ENCODE results near the gene MPO.

MPO gene

GRCh38 chr17:58309918-58310259, 29.2 kb upstream of the MPO start:
- no peak for TF ChIP-seq CTCF (IDR thresholded peaks at IDR 0.05; ENCODE audit: low read depth, low read length)
- no peak for DNase-seq (ENCODE audit: low read depth in 2 of 2)

GRCh38 chr17:58308985-58309917, 28.5 kb upstream of the MPO start:
- H3K4me3 ChIP-seq (replicated peaks in 1 of 2; ENCODE audit: low read depth in 2 of 2, low read length in 2 of 2), result no peak overlapping the region
- TF ChIP-seq CTCF (IDR thresholded peaks at IDR 0.05; ENCODE audit: low read depth, low read length), result no peak
- no peak for DNase-seq (ENCODE audit: low read depth in 2 of 2)

More at GRCh38 chr17:58309918-58310259, 29.2 kb upstream of the MPO start:
- no peak overlapping the region for H3K4me3 ChIP-seq (replicated peaks in 1 of 2; ENCODE audit: low read depth in 2 of 2, low read length in 2 of 2)

- no peak for DNase-seq (ENCODE audit: low read depth in 2 of 2)
- no peak overlapping the region for H3K4me3 ChIP-seq (replicated peaks in 1 of 2; ENCODE audit: low read depth in 2 of 2, low read length in 2 of 2)
- peak; percentile 28 for TF ChIP-seq CTCF (IDR thresholded peaks at IDR 0.05; ENCODE audit: low read depth, low read length)
Measured at GRCh38 chr17:58308173-58308984, 27.6 kb upstream of the MPO start.

- no peak for DNase-seq (ENCODE audit: low read depth in 2 of 2)
- no peak for TF ChIP-seq CTCF (IDR thresholded peaks at IDR 0.05; ENCODE audit: low read depth, low read length)
- no peak overlapping the region for H3K4me3 ChIP-seq (replicated peaks in 1 of 2; ENCODE audit: low read depth in 2 of 2, low read length in 2 of 2)
Measured at GRCh38 chr17:58307468-58308172, 26.9 kb upstream of the MPO start.

GRCh38 chr17:58306131-58306951, 25.6 kb upstream of the MPO start:
- no peak for DNase-seq (ENCODE audit: low read depth in 2 of 2)
- no peak for TF ChIP-seq CTCF (IDR thresholded peaks at IDR 0.05; ENCODE audit: low read depth, low read length)
- H3K4me3 ChIP-seq (replicated peaks in 1 of 2; ENCODE audit: low read depth in 2 of 2, low read length in 2 of 2), result no peak overlapping the region

- DNase-seq (ENCODE audit: low read depth in 2 of 2), result no peak
- TF ChIP-seq CTCF (IDR thresholded peaks at IDR 0.05; ENCODE audit: low read depth, low read length), result no peak
- no peak overlapping the region for H3K4me3 ChIP-seq (replicated peaks in 1 of 2; ENCODE audit: low read depth in 2 of 2, low read length in 2 of 2)
Measured at GRCh38 chr17:58305626-58306025, 24.9 kb upstream of the MPO start.

Measured in cardiac fibroblast (primary cell).